DND-41 (cell line): ENCODE measurements around the gene TLCD5.

Experiments
- ATAC-seq: fragments of 200-7000 bp; cut with Tn5 transposase; 3 replicates; pipeline ENCODE4 v1.9.1; 2021; ENCODE audit warnings: low read depth; ENCODE audit not compliant: insufficient read depth
- DNase-seq: peaks from one replicate; pipeline ENCODE4 v3.0.0-alpha.2; 2020
- H2AFZ ChIP-seq: 2 replicates; pipeline ENCODE4 v1.6.0; 2012; ENCODE audit warnings: low read depth, low read length
- H3K27ac ChIP-seq: 2 replicates; pipeline ENCODE4 v1.5.1; 2012; ENCODE audit warnings: low read length, inconsistent platforms
- H3K27me3 ChIP-seq: fragments of 200-600 bp; sonication (generic); 2 replicates; pipeline ENCODE4 v1.6.0; 2012; ENCODE audit warnings: low read length, mild to moderate bottlenecking, inconsistent platforms; ENCODE audit not compliant: insufficient read depth, poor library complexity
- H3K36me3 ChIP-seq: 2 replicates; pipeline ENCODE4 v1.5.1; 2012; ENCODE audit warnings: low read length, inconsistent platforms; ENCODE audit not compliant: insufficient read depth
- H3K4me1 ChIP-seq: 2 replicates; pipeline ENCODE4 v1.5.1; 2012; ENCODE audit warnings: mild to moderate bottlenecking, low read length; ENCODE audit not compliant: insufficient read depth
- H3K4me2 ChIP-seq: 2 replicates; pipeline ENCODE4 v1.6.0; 2012; ENCODE audit warnings: mild to moderate bottlenecking, moderate library complexity, low read length, inconsistent platforms; ENCODE audit not compliant: insufficient read depth
- H3K4me3 ChIP-seq, 2 experiments: fragments of 200-600 bp in 1 of 2; shearing (Covaris generic) in 1 of 2; 2 replicates each; pipeline ENCODE4 v1.5.1; 2012 to 2016; ENCODE audit warnings: inconsistent platforms in 2 of 2, low read length in 2 of 2, mild to moderate bottlenecking in 2 of 2, low read depth in 1 of 2, moderate library complexity in 1 of 2
- H3K79me2 ChIP-seq: 2 replicates; pipeline ENCODE4 v1.6.0; 2012; ENCODE audit warnings: low read length, inconsistent platforms; ENCODE audit not compliant: insufficient read depth
- H3K9ac ChIP-seq: 2 replicates; pipeline ENCODE4 v1.6.0; 2012; ENCODE audit warnings: low read depth, mild to moderate bottlenecking, inconsistent platforms, low read length, moderate library complexity
- H3K9me3 ChIP-seq: 2 replicates; pipeline ENCODE4 v1.5.1; 2012; ENCODE audit warnings: low read length, moderate library complexity, mild to moderate bottlenecking, inconsistent platforms; ENCODE audit not compliant: insufficient read depth, severe bottlenecking
- H4K20me1 ChIP-seq: 2 replicates; pipeline ENCODE4 v1.6.0; 2012; ENCODE audit warnings: low read length; ENCODE audit not compliant: insufficient read depth
- EZH2 ChIP-seq: IDR thresholded peaks from 3 replicates; pipeline ENCODE4 v1.6.1; 2012; ENCODE audit warnings: borderline replicate concordance, low read depth, mild to moderate bottlenecking, moderate library complexity, low read length, inconsistent platforms; ENCODE audit not compliant: severe bottlenecking
- TF ChIP-seq, protein P1 (sequence below): IDR thresholded peaks from 2 replicates; pipeline ENCODE4 v1.5.1; 2012; ENCODE audit warnings: borderline replicate concordance, low read length, moderate library complexity, mild to moderate bottlenecking; ENCODE audit not compliant: poor library complexity, severe bottlenecking; ENCODE audit errors: extremely low read depth

TLCD5 gene

DNA sequence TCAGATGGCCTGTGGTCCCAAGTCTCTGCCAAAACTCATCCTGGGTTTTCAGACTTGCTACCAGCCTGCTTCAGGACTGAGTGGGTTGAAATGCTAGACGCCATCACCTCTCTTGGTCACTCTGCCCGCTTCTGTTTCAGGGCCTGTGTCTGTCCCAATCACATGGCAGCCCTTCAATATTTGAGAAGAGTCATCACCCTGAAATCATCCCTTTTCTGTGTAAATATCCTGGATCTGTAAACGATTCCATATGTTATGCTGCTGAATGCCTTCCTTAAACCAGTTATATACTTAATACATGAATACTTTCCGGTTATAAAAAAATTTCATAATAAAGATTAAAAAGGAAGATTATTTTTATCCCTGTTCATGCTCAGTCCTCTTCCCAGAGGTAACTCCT, 39.8 kb upstream of the TLCD5 start:
- Histone ChIP-seq H3K4me2 (no peak overlapping the region), H3K27me3 (peaks cover 44% of the 10 kb centered on the region), H3K9ac (no peak overlapping the region), H3K79me2 (no peaks in the 10 kb centered on the region), H3K27ac (no peak overlapping the region), H4K20me1 (peaks cover 7% of the 10 kb centered on the region; the same call in 1 of the 2 replicates), H3K4me1 (no peaks in the 10 kb centered on the region), H2AFZ (no peak overlapping the region), H3K36me3 (no peaks in the 10 kb centered on the region), H3K9me3 (no peaks in the 10 kb centered on the region), H3K4me3 (no peak overlapping the region)
- TF ChIP-seq, protein P1, sequence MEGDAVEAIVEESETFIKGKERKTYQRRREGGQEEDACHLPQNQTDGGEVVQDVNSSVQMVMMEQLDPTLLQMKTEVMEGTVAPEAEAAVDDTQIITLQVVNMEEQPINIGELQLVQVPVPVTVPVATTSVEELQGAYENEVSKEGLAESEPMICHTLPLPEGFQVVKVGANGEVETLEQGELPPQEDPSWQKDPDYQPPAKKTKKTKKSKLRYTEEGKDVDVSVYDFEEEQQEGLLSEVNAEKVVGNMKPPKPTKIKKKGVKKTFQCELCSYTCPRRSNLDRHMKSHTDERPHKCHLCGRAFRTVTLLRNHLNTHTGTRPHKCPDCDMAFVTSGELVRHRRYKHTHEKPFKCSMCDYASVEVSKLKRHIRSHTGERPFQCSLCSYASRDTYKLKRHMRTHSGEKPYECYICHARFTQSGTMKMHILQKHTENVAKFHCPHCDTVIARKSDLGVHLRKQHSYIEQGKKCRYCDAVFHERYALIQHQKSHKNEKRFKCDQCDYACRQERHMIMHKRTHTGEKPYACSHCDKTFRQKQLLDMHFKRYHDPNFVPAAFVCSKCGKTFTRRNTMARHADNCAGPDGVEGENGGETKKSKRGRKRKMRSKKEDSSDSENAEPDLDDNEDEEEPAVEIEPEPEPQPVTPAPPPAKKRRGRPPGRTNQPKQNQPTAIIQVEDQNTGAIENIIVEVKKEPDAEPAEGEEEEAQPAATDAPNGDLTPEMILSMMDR, result no peak
- no peak for TF ChIP-seq EZH2
- DNase-seq, result no peak
- ATAC-seq, result no peak

DNA sequence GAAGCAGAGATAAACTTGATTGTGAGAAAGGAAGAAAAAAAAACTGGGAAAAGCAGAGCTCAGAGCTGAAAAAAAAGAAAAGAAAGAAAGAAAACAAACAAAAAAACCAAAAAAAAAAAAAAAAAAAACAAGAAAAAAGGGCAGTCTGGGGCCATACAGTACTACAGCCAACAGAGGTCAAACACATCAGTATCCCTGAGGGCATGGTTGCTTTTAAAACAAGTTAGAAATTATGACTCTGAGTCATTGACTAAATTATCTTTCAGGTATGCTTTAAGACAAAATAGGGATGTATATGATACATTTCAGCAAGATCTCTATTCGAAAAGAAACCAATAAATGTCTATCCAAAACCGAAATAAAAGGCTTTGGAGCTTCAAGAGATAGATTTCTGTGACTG, 37.1 kb upstream of the TLCD5 start:
- ATAC-seq, result no peak
- no peak for TF ChIP-seq EZH2
- TF ChIP-seq, protein P1, result no peak
- no peak for DNase-seq
- Histone ChIP-seq H3K79me2 (no peaks in the 10 kb centered on the region), H3K4me1 (no peaks in the 10 kb centered on the region), H3K27ac (no peak overlapping the region), H3K9me3 (no peaks in the 10 kb centered on the region), H3K27me3 (peaks cover 31% of the 10 kb centered on the region), H3K9ac (no peak overlapping the region), H3K4me3 (no peak overlapping the region), H3K36me3 (no peaks in the 10 kb centered on the region), H3K4me2 (no peak overlapping the region), H4K20me1 (peaks cover 6% of the 10 kb centered on the region; the same call in 1 of the 2 replicates), H2AFZ (no peak overlapping the region)

DNA sequence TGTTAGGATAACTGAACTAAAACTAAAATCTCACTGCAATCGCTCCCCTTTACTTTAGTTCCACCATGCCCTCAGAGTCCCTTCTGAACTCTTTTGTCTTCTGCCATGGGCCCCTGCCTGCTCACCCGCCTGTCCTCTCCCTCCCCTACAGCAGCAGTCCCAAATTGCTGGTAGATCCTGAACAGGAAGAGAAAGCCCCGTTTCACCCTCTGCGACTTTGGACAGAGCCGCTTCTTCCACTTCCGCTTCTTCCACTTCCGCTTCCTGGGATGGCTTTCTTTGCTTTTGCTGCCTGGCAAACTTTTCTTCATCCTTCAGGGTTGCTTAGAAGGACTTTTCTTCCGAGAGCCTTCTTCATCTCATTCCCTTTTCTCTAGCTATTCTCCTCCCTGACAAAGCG, 35.7 kb upstream of the TLCD5 start:
- Histone ChIP-seq H3K27me3 (peaks cover 35% of the 10 kb centered on the region), H3K9ac (no peak overlapping the region), H3K36me3 (no peaks in the 10 kb centered on the region), H3K4me3 (no peak overlapping the region), H3K79me2 (no peaks in the 10 kb centered on the region), H3K9me3 (no peaks in the 10 kb centered on the region), H3K27ac (no peak overlapping the region), H3K4me1 (no peaks in the 10 kb centered on the region), H3K4me2 (no peak overlapping the region), H4K20me1 (peaks cover 3% of the 10 kb centered on the region; the same call in 1 of the 2 replicates), H2AFZ (no peak overlapping the region)
- ATAC-seq (no peak), DNase-seq (no peak)
- TF ChIP-seq, protein P1, result no peak
- no peak for TF ChIP-seq EZH2

DNA sequence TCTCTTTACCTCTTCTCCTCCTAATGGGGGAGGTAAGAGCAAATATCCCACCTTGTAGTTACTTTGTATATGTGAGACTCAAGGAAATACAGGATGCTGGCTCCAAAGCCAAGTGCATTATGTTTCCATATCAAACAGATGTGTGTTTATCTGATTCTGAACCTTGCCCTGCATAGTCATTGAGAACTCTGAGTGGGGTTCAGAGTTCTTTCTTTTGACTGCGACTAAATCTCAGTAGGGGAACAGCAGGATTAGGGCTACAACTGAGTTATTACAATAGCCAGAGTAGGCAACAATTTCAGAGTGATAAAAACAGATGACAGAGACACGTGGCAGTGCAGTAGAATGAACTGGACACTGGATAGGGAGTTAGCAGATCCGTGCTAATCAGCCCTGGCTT, 34.1 kb upstream of the TLCD5 start:
- no peak overlapping the region for H3K4me3 ChIP-seq
- DNase-seq (no peak), ATAC-seq (no peak)
- peaks cover 41% of the 10 kb centered on the region for H3K27me3 ChIP-seq
- peaks cover 3% of the 10 kb centered on the region; the same call in 1 of the 2 replicates for H4K20me1 ChIP-seq
- H3K79me2 ChIP-seq, result no peaks in the 10 kb centered on the region
- TF ChIP-seq, protein P1, result no peak
- TF ChIP-seq EZH2, result no peak
- H3K4me1 ChIP-seq, result no peaks in the 10 kb centered on the region
- no peak overlapping the region for H3K4me2 ChIP-seq
- H3K9me3 ChIP-seq, result no peaks in the 10 kb centered on the region
- H3K36me3 ChIP-seq, result no peaks in the 10 kb centered on the region
- H2AFZ ChIP-seq, result no peak overlapping the region
- no peak overlapping the region for H3K27ac ChIP-seq
- H3K9ac ChIP-seq, result no peak overlapping the region
